Lung (tissue), 12 donors: ENCODE data around the gene ARMH2. TPM values are rescaled to one million over a fixed set of nuclear protein-coding genes. Genes with fewer than 3 reads are reported as not detected.
A peak's percentile ranks its signal among the peaks of the same experiment; 100 is the strongest.

Experiments used
- ATAC-seq: fragments of 200-7000 bp; cut with Tn5 transposase; one replicate; pipeline ENCODE4 v1.9.1; 2020; ENCODE audit warnings: moderate number of reproducible peaks; ENCODE audit not compliant: insufficient read depth, low FRiP score
- DNase-seq, 3 donors: peaks; one replicate each; pipeline ENCODE4 v3.0.0-alpha.2; 2013 to 2017
- H3K27ac ChIP-seq, 2 donors: one replicate each; pipeline ENCODE4 v1.5.1; 2013; ENCODE audit warnings: mild to moderate bottlenecking in 2 of 2, moderate library complexity in 2 of 2, control low read depth in 1 of 2, inconsistent platforms in 1 of 2, low read depth in 1 of 2, low read length in 1 of 2
- H3K27me3 ChIP-seq, 3 donors: one replicate each; pipeline ENCODE4 v1.5.1; 2013; ENCODE audit warnings: low read length in 2 of 3; ENCODE audit not compliant: control insufficient read depth in 3 of 3, insufficient read depth in 3 of 3
- H3K36me3 ChIP-seq, 4 donors: one replicate each; pipeline ENCODE4 v1.5.1; 2013; ENCODE audit warnings: low read length in 4 of 4, mild to moderate bottlenecking in 1 of 4, moderate library complexity in 1 of 4; ENCODE audit not compliant: control insufficient read depth in 4 of 4, insufficient read depth in 4 of 4
- H3K4me1 ChIP-seq, 5 donors: one replicate each; pipeline ENCODE4 v1.5.1; 2013; ENCODE audit warnings: low read length in 5 of 5, mild to moderate bottlenecking in 2 of 5, moderate library complexity in 1 of 5; ENCODE audit not compliant: control insufficient read depth in 5 of 5, insufficient read depth in 5 of 5
- H3K4me3 ChIP-seq: one replicate; pipeline ENCODE4 v1.5.1; 2013; ENCODE audit warnings: mild to moderate bottlenecking, control low read depth, moderate library complexity
- H3K9ac ChIP-seq, 2 donors: one replicate each; pipeline ENCODE4 v1.5.1; 2013; ENCODE audit warnings: low read length in 2 of 2, control low read depth in 1 of 2; ENCODE audit not compliant: insufficient read depth in 1 of 2
- H3K9me3 ChIP-seq, 4 donors: one replicate each; pipeline ENCODE4 v1.5.1; 2013; ENCODE audit warnings: low read length in 3 of 4, mild to moderate bottlenecking in 1 of 4, moderate library complexity in 1 of 4; ENCODE audit not compliant: control insufficient read depth in 4 of 4, insufficient read depth in 3 of 4
- WGBS, 2 donors: extraction: QIAGEN DNeasy Blood & Tissue Kit; methylation state at CpG; one replicate each; pipeline ENCODE4 v1.1.7; 2013; 5-methylcytosine and 5-hydroxymethylcytosine counted together
- polyA plus RNA-seq, 2 donors: library from polyadenylated mRNA; stranded (reverse); fragments of 200-250 nt; gene quantifications; one replicate each; pipeline ENCODE4 v1.2.1, GENCODE V29; 2013
- total RNA-seq, 2 donors: library from RNA; depleted of rRNA in 1 of 2; stranded (reverse); fragments of >200 nt in 1 of 2; gene quantifications; one replicate each; pipeline ENCODE4 v1.2.1, GENCODE V29; 2014 to 2021
- TF ChIP-seq, protein P1 (sequence below): IDR thresholded peaks from 2 replicates; pipeline ENCODE4 v1.5.1; 2012; ENCODE audit warnings: mild to moderate bottlenecking; ENCODE audit errors: control extremely low read depth, extremely low read depth
- donor health status: control.
- donor health status: control.
- donor health status: Bipolar disorder and iron deficiency.
- donor health status: healthy.
- donor health status: DM: yes; HTN: yes; CAD: no.

The ARMH2 gene
- total and polyA plus RNA-seq, 4 donors = 0.56 to 3.2 (median 1.3) TPM

DNA sequence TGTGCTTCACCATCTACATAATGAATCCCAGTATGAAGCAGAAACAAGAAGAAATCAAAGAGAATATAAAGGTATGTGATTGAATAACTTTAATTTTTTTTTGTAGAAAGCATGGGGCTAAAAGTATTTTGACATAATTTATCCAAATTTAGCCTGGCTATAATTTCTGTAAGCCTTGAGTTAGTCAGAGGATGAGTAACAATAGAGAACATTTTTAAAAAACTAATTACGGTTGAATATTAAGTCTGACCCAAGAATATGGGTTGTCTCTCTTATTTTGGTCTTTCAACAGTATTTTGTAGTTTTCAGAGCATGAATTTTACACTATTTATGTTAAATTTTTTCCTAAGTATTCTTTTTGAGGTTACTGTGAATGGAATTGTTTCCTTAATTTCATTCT lies 21.5 kb downstream of the ARMH2 start:
- Histone ChIP-seq H3K27ac (no peak overlapping the region), H3K9ac (no peak overlapping the region), H3K4me1 (peaks cover 0 to 13% (median 7%) of the 10 kb centered on the region in 5 donors), H3K36me3 (peaks cover 3 to 9% (median 4%) of the 10 kb centered on the region in 4 donors), H3K27me3 (no peaks in the 10 kb centered on the region), H3K9me3 (no peaks in the 10 kb centered on the region), H3K4me3 (no peak overlapping the region)
- TF ChIP-seq, protein P1, sequence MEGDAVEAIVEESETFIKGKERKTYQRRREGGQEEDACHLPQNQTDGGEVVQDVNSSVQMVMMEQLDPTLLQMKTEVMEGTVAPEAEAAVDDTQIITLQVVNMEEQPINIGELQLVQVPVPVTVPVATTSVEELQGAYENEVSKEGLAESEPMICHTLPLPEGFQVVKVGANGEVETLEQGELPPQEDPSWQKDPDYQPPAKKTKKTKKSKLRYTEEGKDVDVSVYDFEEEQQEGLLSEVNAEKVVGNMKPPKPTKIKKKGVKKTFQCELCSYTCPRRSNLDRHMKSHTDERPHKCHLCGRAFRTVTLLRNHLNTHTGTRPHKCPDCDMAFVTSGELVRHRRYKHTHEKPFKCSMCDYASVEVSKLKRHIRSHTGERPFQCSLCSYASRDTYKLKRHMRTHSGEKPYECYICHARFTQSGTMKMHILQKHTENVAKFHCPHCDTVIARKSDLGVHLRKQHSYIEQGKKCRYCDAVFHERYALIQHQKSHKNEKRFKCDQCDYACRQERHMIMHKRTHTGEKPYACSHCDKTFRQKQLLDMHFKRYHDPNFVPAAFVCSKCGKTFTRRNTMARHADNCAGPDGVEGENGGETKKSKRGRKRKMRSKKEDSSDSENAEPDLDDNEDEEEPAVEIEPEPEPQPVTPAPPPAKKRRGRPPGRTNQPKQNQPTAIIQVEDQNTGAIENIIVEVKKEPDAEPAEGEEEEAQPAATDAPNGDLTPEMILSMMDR = no peak
- DNase-seq (no peak), ATAC-seq (no peak)
- WGBS, 2 donors = 82 to 86% methylated on average over 1 of the region's 1 CpG

DNA sequence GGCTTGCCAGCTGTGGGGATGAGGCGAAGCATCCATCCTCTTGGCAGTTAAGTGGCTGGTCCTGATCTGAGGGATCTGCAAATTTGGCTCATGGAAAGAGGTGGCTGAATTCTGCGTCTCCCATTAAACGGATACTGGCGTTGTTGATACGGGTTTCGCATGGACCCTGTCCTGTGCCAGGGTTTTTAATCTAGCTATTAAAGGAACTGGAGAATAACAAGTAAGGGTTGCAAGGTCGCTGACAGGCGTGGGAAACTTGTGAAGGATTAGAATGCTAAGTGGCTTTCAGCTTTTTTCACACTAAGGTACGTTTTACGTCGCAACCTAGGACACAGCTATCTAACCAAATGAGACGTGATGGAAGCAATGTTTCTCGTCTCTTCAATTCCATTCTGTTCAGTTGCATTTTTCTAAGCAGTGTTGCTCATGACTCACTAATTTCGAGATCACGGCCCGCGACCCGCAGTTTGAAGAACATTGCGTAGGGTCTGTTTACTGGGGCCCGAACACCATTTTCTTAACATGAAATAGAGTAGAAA lies 23.1 kb downstream of the ARMH2 start:
- Histone ChIP-seq H3K27ac (peak overlapping the region; percentile 52 to 96), H3K4me1 (peaks cover 0 to 13% (median 7%) of the 10 kb centered on the region in 5 donors), H3K36me3 (peaks cover 0 to 3% (median 1%) of the 10 kb centered on the region in 4 donors), H3K27me3 (no peaks in the 10 kb centered on the region), H3K9ac (peak overlapping the region; percentile 75 to 84), H3K4me3 (peak overlapping the region; percentile 88), H3K9me3 (no peaks in the 10 kb centered on the region)
- no peak for DNase-seq
- TF ChIP-seq, protein P1 = no peak
- peak; percentile 17 for ATAC-seq
- WGBS, 2 donors = 3 to 10% methylated on average over 20 of the region's 20 CpGs

DNA sequence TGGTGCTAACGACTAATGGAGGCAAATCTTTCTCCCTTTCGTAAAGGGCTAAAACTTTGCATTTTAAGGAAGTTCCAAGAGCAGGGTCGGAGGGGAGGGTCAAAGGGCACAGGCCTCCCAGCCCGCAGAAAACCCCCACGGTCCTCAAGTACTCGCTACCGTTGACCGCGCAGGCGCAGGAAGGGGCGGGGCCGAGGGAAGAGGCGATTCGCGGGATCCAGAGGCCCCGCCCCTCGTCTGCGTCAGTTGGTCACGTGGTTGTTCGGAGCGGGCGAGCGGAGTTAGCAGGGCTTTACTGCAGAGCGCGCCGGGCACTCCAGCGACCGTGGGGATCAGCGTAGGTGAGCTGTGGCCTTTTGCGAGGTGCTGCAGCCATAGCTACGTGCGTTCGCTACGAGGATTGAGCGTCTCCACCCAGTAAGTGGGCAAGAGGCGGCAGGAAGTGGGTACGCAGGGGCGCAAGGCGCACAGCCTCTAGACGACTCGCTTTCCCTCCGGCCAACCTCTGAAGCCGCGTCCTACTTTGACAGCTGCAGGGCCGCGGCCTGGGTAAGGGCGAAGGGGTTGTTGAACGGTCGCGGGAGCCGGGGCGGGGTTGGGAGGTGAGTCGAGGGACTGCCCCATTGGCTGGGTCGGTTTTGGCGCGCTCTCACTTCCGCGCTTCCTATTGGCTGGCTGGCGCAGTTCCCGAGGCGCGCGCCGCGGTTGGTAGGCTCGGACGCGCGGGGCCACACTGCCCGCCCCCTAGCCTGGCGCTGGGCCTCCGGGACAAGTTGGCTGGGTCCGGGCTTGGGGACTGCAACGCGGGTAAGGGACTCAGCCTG lies 23.8 kb downstream of the ARMH2 start, which contains the start of gene GMNN:
GMNN (plus strand) TSS at position 242 of the 824 bp plus-strand sequence. CDS start 2,310 bp downstream, outside the sequence.
- TF ChIP-seq, protein P1 = no peak

More for the DNA sequence above, 23.8 kb downstream of the ARMH2 start, which contains the start of gene GMNN:
- Histone ChIP-seq H3K9me3 (no peaks in the 10 kb centered on the region), H3K27ac (peak within 1 kb of the TSS; percentile 80 to 96), H3K4me3 (peak within 1 kb of the TSS; percentile 88), H3K9ac (peak within 1 kb of the TSS; percentile 86 to 94), H3K36me3 (peaks cover 0 to 3% (median 1%) of the 10 kb centered on the region in 4 donors), H3K4me1 (peaks cover 0 to 13% (median 2%) of the 10 kb centered on the region in 5 donors), H3K27me3 (no peaks in the 10 kb centered on the region)
- peak; percentile 99 for ATAC-seq
- peak; percentile 97 to 98 (median 98) for DNase-seq
- 0% methylated on average over 74 to 75 of the region's 75 CpGs for WGBS, 2 donors
